ENCODE measurements around the gene HMX2. TPM values are rescaled to one million over a fixed set of nuclear protein-coding genes. Genes with fewer than 3 reads are reported as not detected.

The HMX2 gene
- total RNA-seq, 2 donors from 2014 or later = not detected

DNA sequence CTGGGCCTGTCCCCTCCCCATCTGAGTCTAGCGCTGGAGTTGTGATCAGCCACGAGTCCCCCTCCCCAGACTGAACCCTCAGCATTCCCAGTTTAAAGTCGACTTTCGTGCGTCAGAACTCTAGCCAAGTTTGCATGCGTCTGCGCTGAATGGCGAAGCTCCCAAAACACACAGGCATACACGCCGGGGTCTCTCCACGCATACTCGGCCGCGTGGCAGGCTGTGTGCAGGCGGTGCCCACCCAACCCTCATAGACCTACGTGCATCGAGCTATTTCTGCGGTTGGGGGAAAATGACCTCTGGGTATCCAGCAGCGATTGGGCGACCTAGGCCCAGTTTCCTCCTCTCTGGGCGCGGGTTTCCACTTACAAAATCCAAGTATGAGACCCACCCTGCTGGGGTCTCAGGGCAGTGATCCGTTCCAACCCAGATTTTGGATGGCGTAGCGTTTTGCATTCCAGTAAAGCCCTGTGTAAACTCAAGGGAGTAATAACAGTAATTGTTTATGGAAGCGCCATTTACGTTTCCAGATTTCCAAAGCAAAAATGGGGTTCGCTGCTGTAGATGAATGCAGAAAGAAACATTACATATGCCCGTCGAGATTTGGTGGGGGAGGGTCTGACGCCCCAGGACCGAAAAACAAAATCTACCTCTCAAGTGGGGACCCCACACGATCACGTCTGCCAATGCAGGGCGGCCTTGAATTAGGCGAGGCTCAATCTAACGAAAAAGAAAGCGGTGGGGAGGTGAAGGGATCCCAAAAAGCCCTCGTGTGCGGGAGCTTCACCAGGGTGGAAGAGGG is 14.2 kb upstream of the HMX2 start:
- Mint-ChIP-seq H3K27ac (no peak overlapping the region), H3K36me3 (no peaks in the 10 kb centered on the region), H3K9me3 (no peaks in the 10 kb centered on the region), H3K4me1 (ENCODE audit: low read depth in 2 of 2) (peaks cover 19 to 21% of the 10 kb centered on the region in 2 donors), H3K4me3 (peak overlapping the region; percentile 57), H3K27me3 (peaks cover 41 to 69% of the 10 kb centered on the region in 2 donors)
- DNase-seq (ENCODE audit: low spot score) (no peak), ATAC-seq (no peak)

DNA sequence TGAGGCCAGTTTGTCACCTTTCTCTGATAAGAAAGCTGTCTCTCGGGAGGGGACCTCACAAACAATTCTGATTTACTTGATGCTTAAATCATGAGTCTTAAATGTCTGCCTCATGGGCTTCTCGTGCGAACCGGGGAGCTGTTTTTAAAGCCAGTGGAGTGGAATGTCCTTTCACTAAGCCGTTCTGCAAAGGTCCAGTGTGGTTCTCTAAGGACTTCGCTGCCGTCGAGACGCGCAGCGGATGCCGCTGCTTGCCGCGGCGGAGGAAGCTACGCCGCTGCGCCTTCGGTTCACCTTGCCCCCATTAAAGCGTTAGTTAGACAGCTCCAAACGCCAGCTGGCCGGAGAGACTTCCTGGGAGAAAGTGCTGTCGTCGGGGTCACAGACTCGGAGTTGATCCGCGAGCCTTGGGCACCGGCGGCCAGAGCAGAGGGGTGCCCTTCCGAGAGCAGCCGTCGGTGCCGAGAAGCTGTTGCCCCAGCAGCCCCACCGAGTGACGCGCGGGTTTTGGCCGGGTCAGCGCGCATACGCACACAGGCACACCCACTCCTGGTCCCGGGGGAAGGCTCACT is 13.5 kb upstream of the HMX2 start:
- H3K4me3 Mint-ChIP-seq = peak overlapping the region; percentile 57

DNA sequence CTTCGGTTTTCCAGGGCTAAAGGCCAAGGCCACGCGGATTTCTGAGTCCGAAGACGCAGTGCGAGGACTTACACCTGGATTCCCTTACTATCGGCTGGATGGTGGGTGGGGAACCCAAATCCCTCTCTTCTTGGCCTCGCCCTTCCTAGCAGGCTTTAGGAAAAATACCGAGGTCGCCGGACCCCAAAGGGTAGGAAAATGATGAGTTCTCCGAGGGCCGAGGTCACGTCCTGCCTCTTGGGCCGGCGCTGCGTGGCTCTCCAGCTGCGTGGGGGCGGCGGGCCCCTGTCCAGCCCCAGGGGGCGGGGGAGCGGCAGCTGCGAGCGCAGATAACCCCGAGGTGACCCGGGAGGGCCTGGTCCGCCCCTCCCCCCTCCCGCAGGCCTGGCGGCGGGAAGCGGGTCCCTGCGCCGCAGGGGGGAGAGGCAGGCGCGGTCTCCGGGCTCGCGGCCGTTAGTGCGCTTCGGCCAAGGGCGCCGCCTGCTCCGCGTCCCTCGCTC is 13.0 kb upstream of the HMX2 start:
- Mint-ChIP-seq H3K36me3 (no peaks in the 10 kb centered on the region), H3K27me3 (peaks cover 46 to 69% of the 10 kb centered on the region in 2 donors), H3K4me1 (ENCODE audit: low read depth in 2 of 2) (peaks cover 27 to 28% of the 10 kb centered on the region in 2 donors), H3K9me3 (no peaks in the 10 kb centered on the region), H3K27ac (no peak overlapping the region), H3K4me3 (peak overlapping the region; percentile 38)
- ATAC-seq (no peak), DNase-seq (ENCODE audit: low spot score) (no peak)

More for the DNA sequence above, 13.5 kb upstream of the HMX2 start:
- no peak for DNase-seq (ENCODE audit: low spot score)
- H3K9me3 Mint-ChIP-seq = no peaks in the 10 kb centered on the region
- peaks cover 44 to 70% of the 10 kb centered on the region in 2 donors for H3K27me3 Mint-ChIP-seq
- H3K4me1 Mint-ChIP-seq (ENCODE audit: low read depth in 2 of 2) = peaks cover 23 to 25% of the 10 kb centered on the region in 2 donors
- ATAC-seq = no peak
- no peak overlapping the region for H3K27ac Mint-ChIP-seq
- H3K36me3 Mint-ChIP-seq = no peaks in the 10 kb centered on the region

DNA sequence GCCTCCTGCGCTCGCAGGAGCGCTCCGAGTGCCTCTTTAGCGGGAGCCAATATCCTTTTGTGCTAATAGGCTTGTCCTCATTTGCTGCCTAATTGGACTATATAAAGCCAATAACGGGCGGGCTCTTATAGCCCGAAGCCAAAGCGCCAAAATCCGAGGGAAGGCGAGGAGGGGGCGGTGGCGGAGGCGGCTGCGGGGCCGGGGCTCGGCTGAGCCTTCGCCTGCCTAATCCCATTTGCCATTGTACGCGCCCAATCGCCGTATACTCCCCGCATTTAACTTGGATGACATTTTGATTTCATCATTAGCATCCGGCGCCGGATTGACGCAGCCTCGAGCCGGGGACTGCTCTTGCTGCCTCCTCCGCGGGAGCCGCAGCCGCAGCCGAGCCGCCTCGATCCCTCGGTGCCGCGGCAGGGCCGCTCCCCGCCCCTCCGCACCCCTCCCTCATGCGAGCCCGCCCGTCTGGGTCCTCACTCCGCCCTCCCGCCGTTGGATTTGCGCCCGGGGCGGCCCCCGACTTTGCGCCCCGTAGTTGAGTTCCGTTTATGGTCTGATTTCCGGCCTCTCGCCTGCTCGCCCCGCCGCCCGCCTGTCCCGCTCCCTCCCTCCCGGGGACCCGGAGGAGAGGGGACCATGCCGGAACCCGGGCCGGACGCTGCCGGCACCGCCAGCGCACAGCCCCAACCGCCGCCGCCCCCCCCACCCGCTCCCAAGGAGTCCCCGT is 12.4 kb upstream of the HMX2 start, which contains the start of gene HMX3:
HMX3 (plus strand) TSS at position 556 of the 727 bp plus-strand sequence; CDS start at position 637, 81 bp downstream.
- Mint-ChIP-seq H3K4me1 (ENCODE audit: low read depth in 2 of 2) (peaks cover 27 to 28% of the 10 kb centered on the region in 2 donors), H3K4me3 (peak within 1 kb of the TSS; percentile 84), H3K27ac (peak within 1 kb of the TSS in 1 of 2 donors; percentile 37), H3K9me3 (no peaks in the 10 kb centered on the region), H3K27me3 (peaks cover 47 to 67% of the 10 kb centered on the region in 2 donors), H3K36me3 (no peaks in the 10 kb centered on the region)
- DNase-seq (ENCODE audit: low spot score) = no peak
- peak; percentile 66 to 76 for ATAC-seq

DNA sequence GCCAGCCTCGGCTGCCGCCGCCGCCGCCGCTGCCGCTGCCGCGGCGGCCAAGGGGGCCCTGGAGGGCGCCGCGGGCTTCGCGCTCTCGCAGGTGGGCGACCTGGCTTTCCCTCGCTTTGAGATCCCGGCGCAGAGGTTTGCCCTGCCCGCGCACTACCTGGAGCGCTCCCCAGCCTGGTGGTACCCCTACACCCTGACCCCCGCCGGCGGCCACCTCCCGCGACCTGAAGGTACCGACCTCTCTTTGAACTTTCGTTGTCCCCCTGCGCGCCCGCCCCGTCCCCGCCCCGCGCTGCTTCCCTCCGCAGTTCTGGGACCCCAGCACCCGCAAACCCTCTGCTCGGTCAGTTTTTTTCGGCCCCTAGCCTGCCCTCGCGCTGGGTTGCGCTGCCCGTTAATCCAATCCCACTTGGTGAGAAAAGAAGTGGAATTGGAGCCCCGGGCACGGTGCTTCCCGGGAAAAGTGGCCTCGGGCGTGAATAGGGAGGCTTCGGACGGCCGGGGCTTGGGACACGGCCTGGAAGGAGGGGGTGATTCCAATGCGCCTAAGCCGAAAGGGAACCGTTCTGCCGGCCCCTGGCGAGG is 11.6 kb upstream of the HMX2 start:
- H3K27me3 Mint-ChIP-seq = peaks cover 44 to 65% of the 10 kb centered on the region in 2 donors
- no peak for ATAC-seq
- peaks cover 27 to 29% of the 10 kb centered on the region in 2 donors for H3K4me1 Mint-ChIP-seq (ENCODE audit: low read depth in 2 of 2)
- H3K27ac Mint-ChIP-seq = peak overlapping the region in 1 of 2 donors; percentile 37
- no peak for DNase-seq (ENCODE audit: low spot score)
- H3K9me3 Mint-ChIP-seq = no peaks in the 10 kb centered on the region
- peak overlapping the region; percentile 84 for H3K4me3 Mint-ChIP-seq
- no peaks in the 10 kb centered on the region for H3K36me3 Mint-ChIP-seq

DNA sequence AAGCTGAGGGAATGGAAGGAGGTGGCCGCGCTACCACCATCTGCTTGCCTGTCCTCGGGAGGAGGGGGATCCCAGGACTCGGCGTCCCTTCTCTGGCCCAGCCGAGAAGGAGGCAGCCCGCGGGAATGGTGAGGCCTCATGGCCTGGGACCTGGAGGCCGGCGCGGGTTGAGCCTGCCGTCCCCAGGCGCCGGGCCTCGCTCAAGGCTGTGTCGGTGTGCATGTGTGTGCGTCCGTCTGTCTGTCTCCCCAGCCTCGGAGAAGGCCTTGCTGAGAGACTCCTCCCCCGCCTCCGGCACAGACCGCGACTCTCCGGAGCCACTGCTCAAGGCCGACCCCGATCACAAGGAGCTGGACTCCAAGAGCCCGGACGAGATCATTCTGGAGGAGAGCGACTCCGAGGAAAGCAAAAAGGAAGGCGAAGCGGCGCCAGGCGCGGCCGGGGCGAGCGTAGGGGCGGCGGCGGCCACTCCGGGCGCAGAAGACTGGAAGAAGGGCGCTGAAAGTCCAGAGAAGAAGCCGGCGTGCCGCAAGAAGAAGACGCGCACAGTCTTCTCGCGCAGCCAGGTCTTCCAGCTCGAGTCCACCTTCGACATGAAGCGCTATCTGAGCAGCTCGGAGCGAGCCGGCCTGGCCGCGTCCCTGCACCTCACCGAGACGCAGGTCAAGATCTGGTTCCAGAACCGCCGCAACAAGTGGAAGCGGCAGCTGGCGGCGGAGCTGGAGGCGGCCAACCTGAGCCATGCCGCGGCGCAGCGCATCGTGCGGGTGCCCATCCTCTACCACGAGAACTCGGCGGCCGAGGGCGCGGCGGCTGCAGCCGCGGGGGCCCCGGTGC is 10.9 kb upstream of the HMX2 start:
- H3K27me3 Mint-ChIP-seq = peaks cover 46 to 65% of the 10 kb centered on the region in 2 donors
- H3K36me3 Mint-ChIP-seq = no peaks in the 10 kb centered on the region
- no peak for DNase-seq (ENCODE audit: low spot score)
- peak overlapping the region in 1 of 2 donors; percentile 37 for H3K27ac Mint-ChIP-seq
- peak; percentile 25 to 45 for ATAC-seq
- H3K4me3 Mint-ChIP-seq = peak overlapping the region; percentile 84
- H3K9me3 Mint-ChIP-seq = no peaks in the 10 kb centered on the region
- H3K4me1 Mint-ChIP-seq (ENCODE audit: low read depth in 2 of 2) = peaks cover 32 to 35% of the 10 kb centered on the region in 2 donors

DNA sequence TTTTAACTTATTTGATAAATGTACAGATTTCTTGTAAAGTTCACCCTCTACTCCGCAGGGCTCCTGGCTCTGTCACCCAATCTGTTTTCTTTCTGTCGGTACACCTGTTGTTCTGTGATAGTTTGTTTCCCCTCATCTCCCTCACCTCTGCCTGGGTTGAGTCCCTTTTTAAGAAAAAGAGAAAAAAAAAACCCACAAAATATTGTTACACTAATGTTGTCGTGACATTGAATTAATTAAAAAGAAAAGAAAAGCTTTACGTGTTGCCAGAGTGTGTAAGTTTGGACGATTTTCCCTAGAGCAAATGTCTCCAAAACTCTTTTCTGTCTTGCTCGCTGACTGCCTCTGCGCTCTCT is 8.8 kb upstream of the HMX2 start:
- peaks cover 22 to 26% of the 10 kb centered on the region in 2 donors for H3K4me1 Mint-ChIP-seq (ENCODE audit: low read depth in 2 of 2)
- H3K27me3 Mint-ChIP-seq = peaks cover 41 to 58% of the 10 kb centered on the region in 2 donors

DNA sequence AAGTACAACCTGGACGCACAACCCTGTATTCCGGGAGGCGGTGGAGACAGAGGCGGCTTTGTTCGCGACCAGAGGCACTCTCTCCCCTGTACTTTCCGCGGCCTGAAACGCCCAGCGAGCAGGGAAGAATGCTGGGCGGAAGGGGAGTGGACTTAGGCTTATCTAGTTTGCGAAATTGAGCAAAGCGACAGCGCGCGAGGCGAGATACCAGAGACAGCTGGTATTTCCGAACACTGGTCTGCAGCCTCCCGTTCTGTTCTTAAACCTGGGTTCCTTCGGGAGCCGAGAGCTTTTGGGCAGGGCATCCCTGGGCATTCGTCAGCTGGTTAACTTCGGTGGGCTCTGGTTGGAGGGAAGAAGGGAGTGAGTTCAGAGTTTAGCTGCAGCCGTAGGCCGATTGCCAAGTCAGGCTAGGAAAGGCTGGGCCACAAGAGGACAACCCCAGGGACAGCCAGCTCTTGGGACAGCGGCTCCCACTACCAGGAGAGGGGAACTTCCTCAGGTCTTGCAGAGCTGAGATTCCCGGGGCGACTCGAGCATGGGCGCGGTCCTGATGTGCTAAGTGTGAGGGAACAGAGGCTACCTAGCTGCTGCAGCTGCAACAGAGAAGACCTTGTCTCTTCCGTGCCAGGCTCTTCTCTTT is 8.3 kb upstream of the HMX2 start:
- DNase-seq (ENCODE audit: low spot score) (no peak), ATAC-seq (no peak)
- Mint-ChIP-seq H3K4me3 (peak overlapping the region; percentile 7), H3K27ac (no peak overlapping the region), H3K27me3 (peaks cover 44 to 59% of the 10 kb centered on the region in 2 donors), H3K4me1 (ENCODE audit: low read depth in 2 of 2) (peaks cover 20 to 24% of the 10 kb centered on the region in 2 donors), H3K9me3 (no peaks in the 10 kb centered on the region), H3K36me3 (no peaks in the 10 kb centered on the region)

More for the DNA sequence above, 8.8 kb upstream of the HMX2 start:
- no peak for DNase-seq (ENCODE audit: low spot score)
- H3K4me3 Mint-ChIP-seq = peak overlapping the region; percentile 7
- H3K36me3 Mint-ChIP-seq = no peaks in the 10 kb centered on the region
- H3K27ac Mint-ChIP-seq = no peak overlapping the region
- H3K9me3 Mint-ChIP-seq = no peaks in the 10 kb centered on the region
- no peak for ATAC-seq

DNA sequence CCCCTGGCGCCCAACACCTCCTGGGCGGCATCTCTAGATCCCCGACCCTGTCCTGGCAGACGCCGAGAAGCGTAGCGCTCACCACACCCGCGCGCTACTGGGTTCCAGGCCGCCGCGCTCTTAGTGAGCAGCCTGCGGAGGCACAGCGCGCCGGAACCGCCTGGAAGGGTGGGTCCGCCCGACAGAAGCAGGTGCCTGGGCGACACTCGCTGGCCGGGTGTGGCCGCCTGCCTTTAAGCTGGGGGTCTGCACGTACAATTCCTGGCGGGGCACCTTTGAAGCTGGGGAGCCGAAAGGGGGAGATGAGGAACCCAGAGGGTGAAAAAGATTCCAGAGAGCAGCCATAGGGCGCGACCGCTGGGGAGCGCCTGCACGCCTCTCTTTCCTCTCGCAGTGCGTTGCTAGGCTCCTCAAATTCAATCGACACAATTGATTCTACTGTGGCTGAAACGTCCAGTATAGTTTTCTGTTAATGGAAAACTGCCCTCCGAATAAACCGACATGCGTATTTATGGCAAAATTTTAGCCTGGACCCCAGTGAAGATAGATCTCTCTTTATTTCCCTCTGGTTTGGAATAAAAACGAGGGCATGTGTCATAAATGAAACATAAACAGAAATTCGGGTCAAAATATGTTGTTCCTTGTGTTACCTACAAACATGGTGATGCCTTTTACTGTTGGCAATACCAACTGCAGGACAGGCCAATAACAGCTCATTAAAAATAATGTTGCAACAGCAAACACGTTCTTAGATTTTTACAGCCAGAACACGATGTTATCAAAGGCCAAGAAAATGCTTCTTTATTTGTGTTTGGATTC is 7.6 kb upstream of the HMX2 start:
- no peak overlapping the region for H3K27ac Mint-ChIP-seq
- no peaks in the 10 kb centered on the region for H3K9me3 Mint-ChIP-seq
- no peak overlapping the region for H3K4me3 Mint-ChIP-seq
- H3K27me3 Mint-ChIP-seq = peaks cover 50 to 66% of the 10 kb centered on the region in 2 donors
- H3K4me1 Mint-ChIP-seq (ENCODE audit: low read depth in 2 of 2) = peaks cover 26 to 29% of the 10 kb centered on the region in 2 donors
- no peaks in the 10 kb centered on the region for H3K36me3 Mint-ChIP-seq
- DNase-seq (ENCODE audit: low spot score) (no peak), ATAC-seq (no peak)

DNA sequence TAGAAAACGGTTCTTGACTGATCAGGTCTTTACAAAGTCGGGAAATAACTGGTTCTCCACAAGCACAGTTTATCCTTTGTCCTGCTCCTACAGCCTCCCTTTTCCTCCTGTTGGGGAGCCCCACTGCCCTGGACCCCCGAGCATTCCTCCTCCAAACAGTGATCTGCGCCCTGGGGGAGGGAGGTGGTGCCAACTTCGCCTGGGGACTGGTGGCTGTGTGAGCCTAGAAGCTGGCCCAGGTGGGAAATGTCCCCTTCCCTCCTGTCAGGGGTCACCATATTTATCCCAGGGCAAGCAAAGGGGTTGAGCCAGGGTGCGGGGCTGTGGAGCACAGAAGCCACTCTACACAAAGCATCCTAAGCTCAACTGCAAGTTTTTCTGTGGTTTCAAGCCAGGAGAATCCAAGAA is 6.9 kb upstream of the HMX2 start:
- H3K27ac Mint-ChIP-seq = no peak overlapping the region
- no peak overlapping the region for H3K4me3 Mint-ChIP-seq
- H3K4me1 Mint-ChIP-seq (ENCODE audit: low read depth in 2 of 2) = peaks cover 27 to 32% of the 10 kb centered on the region in 2 donors
- H3K36me3 Mint-ChIP-seq = no peaks in the 10 kb centered on the region
- no peak for ATAC-seq
- no peak for DNase-seq (ENCODE audit: low spot score)
- H3K9me3 Mint-ChIP-seq = no peaks in the 10 kb centered on the region
- H3K27me3 Mint-ChIP-seq = peaks cover 55 to 72% of the 10 kb centered on the region in 2 donors

DNA sequence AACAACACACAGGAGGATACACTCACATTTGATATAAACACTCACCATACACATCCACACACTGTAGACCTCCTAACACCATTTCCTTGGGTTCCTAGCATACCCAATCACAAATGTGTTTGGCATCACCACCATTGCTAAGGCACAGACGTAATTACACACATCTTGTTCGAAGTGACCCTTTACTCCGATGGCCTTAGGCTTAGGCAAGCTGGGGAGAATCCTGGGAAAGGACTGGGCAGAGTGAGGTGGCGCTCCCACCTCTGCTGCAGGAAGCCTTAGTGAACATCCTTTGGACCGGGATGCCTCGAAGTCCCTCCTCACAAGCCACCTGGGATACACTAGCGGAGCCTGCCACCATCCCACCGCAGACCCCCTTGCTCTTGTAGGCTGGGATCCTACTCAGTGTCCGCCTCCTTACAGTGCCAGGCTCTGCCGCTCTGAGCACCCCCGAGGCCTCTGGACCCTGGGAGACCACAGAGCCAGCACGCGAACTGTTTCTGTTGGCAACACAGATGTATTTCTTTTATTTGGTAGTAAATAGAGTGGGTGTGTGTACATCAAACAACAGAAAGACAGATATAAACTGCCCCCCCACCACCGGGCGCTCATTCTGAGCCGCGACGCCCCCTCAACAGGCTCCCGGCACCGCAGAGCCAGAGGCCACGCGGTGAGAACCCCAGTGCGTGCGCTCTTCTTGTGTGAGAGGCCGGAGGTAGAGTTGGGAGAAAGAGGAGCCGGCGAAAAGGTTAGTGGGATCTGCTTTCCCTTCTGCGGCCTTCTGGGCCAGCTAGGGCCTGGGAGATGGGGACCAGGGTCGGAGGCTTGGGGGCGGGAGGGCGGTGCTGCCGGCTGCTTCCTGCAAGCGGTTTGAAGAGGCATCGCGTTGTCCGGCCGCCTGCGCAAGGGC is 5.9 kb upstream of the HMX2 start:
- ATAC-seq (no peak), DNase-seq (ENCODE audit: low spot score) (no peak)
- H3K36me3 Mint-ChIP-seq = no peaks in the 10 kb centered on the region
- no peak overlapping the region for H3K27ac Mint-ChIP-seq
- H3K27me3 Mint-ChIP-seq = peaks cover 57 to 74% of the 10 kb centered on the region in 2 donors
- peaks cover 28 to 30% of the 10 kb centered on the region in 2 donors for H3K4me1 Mint-ChIP-seq (ENCODE audit: low read depth in 2 of 2)
- H3K9me3 Mint-ChIP-seq = no peaks in the 10 kb centered on the region
- H3K4me3 Mint-ChIP-seq = no peak overlapping the region

All from natural killer cell treated with Interleukin-12 subunit alpha and Interleukin-12 subunit beta and Interleukin-15 and Interleukin-18, amount 100 ng/mL, for 72 hours (primary cell).